Cardiac muscle cell (in vitro differentiated cells and primary cell): ENCODE measurements around the gene EFCAB10. TPM values are rescaled to one million over a fixed set of nuclear protein-coding genes. Genes with fewer than 3 reads are reported as not detected.

Experiments used
- DNase-seq, 2 donors: peaks; one replicate each; pipeline versions ENCODE4 v3.0.0 to v3.0.0-alpha.2; 2010 to 2017; ENCODE audit warnings: low read depth in 1 of 2, low spot score in 1 of 2
- H3K27ac ChIP-seq: fragments of 200-600 bp; sonication (generic); 2 replicates; pipeline ENCODE4 v1.5.1; 2016
- H3K27me3 ChIP-seq: fragments of 200-600 bp; sonication (generic); 2 replicates; pipeline ENCODE4 v1.6.0; 2016; ENCODE audit warnings: control low read depth
- H3K36me3 ChIP-seq: fragments of 200-600 bp; sonication (generic); 2 replicates; pipeline ENCODE4 v1.5.1; 2016; ENCODE audit warnings: control low read depth
- H3K4me1 ChIP-seq: fragments of 200-600 bp; sonication (generic); 2 replicates; pipeline ENCODE4 v1.8.1; 2017; ENCODE audit warnings: low read depth, mild to moderate bottlenecking, mixed run types
- H3K4me3 ChIP-seq: fragments of 200-600 bp; sonication (generic); 2 replicates; pipeline ENCODE4 v1.5.1; 2016; ENCODE audit warnings: mild to moderate bottlenecking
- H3K9me3 ChIP-seq: fragments of 200-600 bp; sonication (generic); 2 replicates; pipeline ENCODE4 v1.5.1; 2017; ENCODE audit warnings: low read depth, mild to moderate bottlenecking, control low read depth
- polyA plus RNA-seq: library from polyadenylated mRNA; unstranded; fragments of >200 nt; fragmentation: Nextera tagmentation; extraction: Ambion mirVana; gene quantifications from 2 replicates; pipeline ENCODE4 v1.2.1, GENCODE V29; 2016
- total RNA-seq: library from RNA; depleted of rRNA; stranded (reverse); fragments of >200 nt; gene quantifications from 2 replicates; pipeline ENCODE4 v1.2.3, GENCODE V29; 2016
- TF ChIP-seq, protein P1 (sequence below): IDR thresholded peaks from 2 replicates; pipeline ENCODE4 v1.5.1; 2012; ENCODE audit warnings: low read depth, mild to moderate bottlenecking, low read length

EFCAB10 gene
- total and polyA plus RNA-seq, 2 experiments from 2014 or later: 0.57 TPM; not detected in 1

DNA sequence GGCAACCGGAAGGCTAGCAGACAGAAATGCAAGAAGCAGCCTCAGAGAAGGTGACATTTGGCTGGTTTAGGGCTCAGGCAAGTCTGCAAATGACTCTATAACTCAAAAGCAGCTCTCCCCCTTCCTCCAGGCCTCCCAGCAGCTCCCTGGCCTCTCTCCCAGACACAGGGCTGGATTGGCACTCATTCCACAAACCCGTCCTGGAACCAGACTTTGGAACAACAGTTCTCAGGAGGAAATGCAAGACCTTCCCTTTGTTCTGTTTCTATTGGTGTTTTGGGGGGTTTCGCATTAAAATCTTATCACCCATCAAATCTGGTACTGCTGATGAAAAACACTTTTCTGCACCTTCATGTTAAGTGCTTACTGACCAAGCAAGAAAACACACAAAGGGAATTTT lies 40.3 kb upstream of the EFCAB10 start:
- TF ChIP-seq, protein P1, sequence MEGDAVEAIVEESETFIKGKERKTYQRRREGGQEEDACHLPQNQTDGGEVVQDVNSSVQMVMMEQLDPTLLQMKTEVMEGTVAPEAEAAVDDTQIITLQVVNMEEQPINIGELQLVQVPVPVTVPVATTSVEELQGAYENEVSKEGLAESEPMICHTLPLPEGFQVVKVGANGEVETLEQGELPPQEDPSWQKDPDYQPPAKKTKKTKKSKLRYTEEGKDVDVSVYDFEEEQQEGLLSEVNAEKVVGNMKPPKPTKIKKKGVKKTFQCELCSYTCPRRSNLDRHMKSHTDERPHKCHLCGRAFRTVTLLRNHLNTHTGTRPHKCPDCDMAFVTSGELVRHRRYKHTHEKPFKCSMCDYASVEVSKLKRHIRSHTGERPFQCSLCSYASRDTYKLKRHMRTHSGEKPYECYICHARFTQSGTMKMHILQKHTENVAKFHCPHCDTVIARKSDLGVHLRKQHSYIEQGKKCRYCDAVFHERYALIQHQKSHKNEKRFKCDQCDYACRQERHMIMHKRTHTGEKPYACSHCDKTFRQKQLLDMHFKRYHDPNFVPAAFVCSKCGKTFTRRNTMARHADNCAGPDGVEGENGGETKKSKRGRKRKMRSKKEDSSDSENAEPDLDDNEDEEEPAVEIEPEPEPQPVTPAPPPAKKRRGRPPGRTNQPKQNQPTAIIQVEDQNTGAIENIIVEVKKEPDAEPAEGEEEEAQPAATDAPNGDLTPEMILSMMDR: no peak
- DNase-seq: peak in 1 of 2 donors; percentile 73

DNA sequence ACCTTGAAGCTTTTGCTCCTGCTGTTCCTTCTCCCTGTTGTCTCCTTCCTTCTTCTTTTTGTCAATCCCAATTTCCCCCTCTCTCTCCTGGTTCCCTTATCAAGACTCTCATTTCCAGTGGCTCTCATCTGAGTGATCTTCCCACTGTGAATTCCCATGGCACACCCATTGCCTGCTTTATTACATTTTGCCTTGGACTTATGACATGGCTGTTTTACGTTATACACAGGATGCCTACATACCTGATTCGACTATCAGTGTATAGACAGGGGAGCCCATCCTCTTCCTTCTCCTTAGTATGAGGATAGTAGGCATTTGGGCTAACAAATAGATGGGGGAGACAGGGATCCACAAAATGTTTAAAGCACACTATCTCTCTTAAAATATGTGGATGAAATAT lies 39.9 kb upstream of the EFCAB10 start:
- Histone ChIP-seq H3K4me3 (no peak overlapping the region), H3K36me3 (no peaks in the 10 kb centered on the region), H3K27ac (no peak overlapping the region), H3K27me3 (no peaks in the 10 kb centered on the region), H3K9me3 (no peaks in the 10 kb centered on the region), H3K4me1 (peaks cover 19% of the 10 kb centered on the region)
- DNase-seq: no peak
- TF ChIP-seq, protein P1: no peak

More for the DNA sequence above, 40.3 kb upstream of the EFCAB10 start:
- H3K9me3 ChIP-seq: no peaks in the 10 kb centered on the region
- H3K27ac ChIP-seq: no peak overlapping the region
- no peaks in the 10 kb centered on the region for H3K27me3 ChIP-seq
- H3K36me3 ChIP-seq: no peaks in the 10 kb centered on the region
- no peak overlapping the region for H3K4me3 ChIP-seq
- H3K4me1 ChIP-seq: peaks cover 19% of the 10 kb centered on the region

DNA sequence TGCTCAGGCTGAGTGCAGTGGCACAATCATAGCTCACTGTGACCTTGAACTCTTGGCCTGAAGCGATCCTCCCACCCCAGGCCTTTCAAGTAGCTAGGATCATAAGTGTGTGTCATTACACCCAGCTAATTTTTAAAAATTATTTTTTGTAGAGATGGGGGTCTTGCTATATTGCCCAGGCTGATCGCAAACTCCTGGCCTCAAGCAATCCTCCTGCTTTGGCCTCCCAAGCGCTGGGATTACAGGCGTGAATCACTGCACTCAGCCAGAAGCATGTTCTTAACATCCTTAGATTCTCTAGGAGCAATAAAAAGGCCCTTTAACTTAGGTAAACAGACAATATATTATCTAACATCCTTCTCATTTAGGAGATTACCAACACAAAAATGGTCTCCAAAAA lies 38.3 kb upstream of the EFCAB10 start:
- Histone ChIP-seq H3K27ac (no peak overlapping the region), H3K9me3 (no peaks in the 10 kb centered on the region), H3K36me3 (no peaks in the 10 kb centered on the region), H3K27me3 (no peaks in the 10 kb centered on the region), H3K4me1 (peaks cover 19% of the 10 kb centered on the region), H3K4me3 (no peak overlapping the region)
- DNase-seq: no peak
- TF ChIP-seq, protein P1: no peak

DNA sequence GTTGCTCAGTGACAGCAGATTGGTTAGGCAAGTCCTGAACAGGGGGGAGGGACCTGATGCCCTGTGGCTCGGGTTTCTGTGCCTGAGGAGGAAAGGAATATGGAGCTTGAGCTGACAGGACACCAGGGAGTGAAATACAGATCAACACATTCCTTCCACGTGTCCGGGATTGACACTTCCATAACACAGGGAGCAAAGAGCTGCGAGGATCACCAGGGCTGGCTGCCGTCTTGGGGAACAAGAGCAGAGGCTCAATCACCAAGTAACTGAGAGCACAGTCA lies 36.7 kb upstream of the EFCAB10 start:
- Histone ChIP-seq H3K4me3 (no peak overlapping the region), H3K27ac (peak overlapping the region; percentile 76), H3K36me3 (peaks cover 9% of the 10 kb centered on the region), H3K4me1 (peaks cover 19% of the 10 kb centered on the region), H3K9me3 (no peaks in the 10 kb centered on the region), H3K27me3 (no peaks in the 10 kb centered on the region)
- DNase-seq: peak in 1 of 2 donors; percentile 44
- TF ChIP-seq, protein P1: no peak

DNA sequence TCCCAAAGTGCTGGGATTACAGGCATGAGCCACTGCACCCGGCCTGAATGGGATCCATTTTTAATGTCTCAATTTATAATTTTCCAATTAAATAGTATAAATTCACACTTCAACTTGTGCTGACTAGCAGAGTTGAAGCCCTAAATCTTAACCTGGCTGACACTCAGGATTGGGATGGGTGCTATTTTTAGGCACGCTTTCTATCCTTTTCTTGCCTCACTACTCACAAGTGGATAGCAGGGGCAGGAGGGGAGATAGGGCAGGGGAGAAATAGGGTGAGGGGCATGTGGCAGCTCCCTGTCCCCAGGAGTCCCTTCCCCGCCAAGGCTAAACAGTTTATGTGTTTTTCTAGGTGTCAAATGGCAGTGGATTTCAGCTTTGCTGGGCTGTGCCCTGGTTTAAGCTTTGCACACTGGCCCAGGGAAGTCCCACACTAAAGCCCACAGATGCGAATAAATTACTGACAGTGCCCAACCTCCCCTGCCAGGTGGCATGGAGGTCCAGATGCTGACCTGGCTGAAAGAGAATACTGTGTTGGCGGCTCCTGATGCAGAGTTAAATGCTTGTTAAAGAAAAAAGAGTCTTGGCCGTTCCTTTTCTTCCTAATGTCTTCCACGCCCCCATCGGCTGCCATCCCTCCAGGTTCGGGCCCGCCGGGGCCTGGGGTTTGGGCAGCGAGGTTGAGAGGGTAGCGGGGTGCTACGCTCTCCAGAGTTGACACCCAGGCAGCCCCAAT lies 36.2 kb upstream of the EFCAB10 start:
- Histone ChIP-seq H3K4me1 (peaks cover 19% of the 10 kb centered on the region), H3K36me3 (peaks cover 9% of the 10 kb centered on the region), H3K27me3 (no peaks in the 10 kb centered on the region), H3K9me3 (no peaks in the 10 kb centered on the region), H3K4me3 (no peak overlapping the region), H3K27ac (peak overlapping the region; percentile 76)
- peak in 1 of 2 donors; percentile 10 for DNase-seq
- TF ChIP-seq, protein P1: no peak
